HepG2 (cell line): ENCODE measurements around the gene WDR37. TPM values are rescaled to one million over a fixed set of nuclear protein-coding genes. Genes with fewer than 3 reads are reported as not detected.

Experiments used
- AKNA ChIP-seq: sonication (generic); formaldehyde crosslinking; IDR thresholded peaks from 2 replicates; pipeline ENCODE4 v1.4.0; 2020; ENCODE audit warnings: missing genetic modification reagents, borderline replicate concordance
- ATF3 ChIP-seq: sonication (generic); formaldehyde crosslinking; IDR thresholded peaks from 2 replicates; pipeline ENCODE4 v1.4.0; 2020; ENCODE audit warnings: missing genetic modification reagents
- E2F1 ChIP-seq: sonication (generic); formaldehyde crosslinking; IDR thresholded peaks from 2 replicates; pipeline ENCODE4 v1.5.0; 2020; ENCODE audit warnings: missing genetic modification reagents
- HBP1 ChIP-seq: IDR thresholded peaks from 2 replicates; pipeline ENCODE4 v1.6.1; 2016; ENCODE audit warnings: low read depth, control low read depth
- MYC ChIP-seq: sonication (generic); formaldehyde crosslinking; IDR thresholded peaks from 2 replicates; pipeline ENCODE4 v1.9.0; 2021; ENCODE audit warnings: missing genetic modification reagents, borderline replicate concordance
- NAIF1 ChIP-seq: sonication (generic); formaldehyde crosslinking; IDR thresholded peaks from 2 replicates; pipeline ENCODE4 v1.5.0; 2020; ENCODE audit warnings: mild to moderate bottlenecking, missing genetic modification reagents, borderline replicate concordance
- THAP8 ChIP-seq: sonication (generic); formaldehyde crosslinking; IDR thresholded peaks from 2 replicates; pipeline ENCODE4 v1.5.1; 2020; ENCODE audit warnings: missing genetic modification reagents, mild to moderate bottlenecking, borderline replicate concordance
- ZNF567 ChIP-seq: sonication (generic); formaldehyde crosslinking; IDR thresholded peaks from 2 replicates; pipeline ENCODE4 v1.8.1; 2023; ENCODE audit warnings: mild to moderate bottlenecking, missing genetic modification reagents, borderline replicate concordance
- ZNF749 ChIP-seq: sonication (generic); formaldehyde crosslinking; IDR thresholded peaks from 2 replicates; pipeline ENCODE4 v1.8.0; 2022; ENCODE audit warnings: mild to moderate bottlenecking, missing genetic modification reagents, moderate library complexity, borderline replicate concordance
- polyA plus RNA-seq, 8 experiments: library from polyadenylated mRNA; depleted of rRNA in 3 of 8; stranded (reverse) in 7 of 8; unstranded in 1 of 8; fragments of >200 nt; fragmentation: Illumina TruSeq in 4 of 8; extraction: Trizol in 4 of 8; gene quantifications; 2 replicates each; pipeline versions ENCODE4 v1.2.1 to v1.2.3, GENCODE V29; 2011 to 2016; ENCODE audit warnings: low read depth in 4 of 8, missing spikeins in 1 of 8, mixed read lengths in 1 of 8; ENCODE audit not compliant: insufficient read depth in 1 of 8
- total RNA-seq, 5 experiments: library from RNA; depleted of rRNA; stranded (reverse); fragments of >200 nt; fragmentation: Illumina TruSeq; extraction: Trizol; gene quantifications; 2 replicates each; pipeline ENCODE4 v1.2.3, GENCODE V29; 2016; ENCODE audit warnings: low read depth in 1 of 5

WDR37 gene
- total and polyA plus RNA-seq, 2 of the 13 experiments (the other 11 are each of a cell fraction or from before 2014, with no cell fraction given): 5.9 to 7.5 TPM

- TF ChIP-seq AKNA (CRISPR knock-in tag) (no peak), ZNF567 (peak; percentile 28; the same call in 1 of the 2 replicates), THAP8 (CRISPR knock-in tag) (peak; percentile 78; the same call in 1 of the 2 replicates), MYC (CRISPR knock-in tag) (peak; percentile 71; the same call in 1 of the 2 replicates), HBP1 (CRISPR knock-in tag) (peak; percentile 88; the same call in 1 of the 2 replicates), ATF3 (CRISPR knock-in tag) (no peak), ZNF749 (CRISPR knock-in tag) (peak; percentile 67; the same call in 1 of the 2 replicates), E2F1 (CRISPR knock-in tag) (peak; percentile 90), NAIF1 (CRISPR knock-in tag) (peak; percentile 43; the same call in 1 of the 2 replicates)
Observed at GRCh38 chr10:1048732-1049424, 7.3 kb upstream of the WDR37 start, which contains the start of gene IDI1 (continued).
